OCI-LY3 (cell line): ENCODE measurements around the gene CSF3R.

ENCODE experiments used
- EZH2phosphoT487 ChIP-seq: fragments of 200-600 bp; shearing (Covaris generic); IDR thresholded peaks from 2 replicates; pipeline ENCODE4 v1.6.1; 2018; ENCODE audit warnings: antibody characterized with exemption, mixed run types, low read depth
- TF ChIP-seq, protein P1 (sequence below): fragments of 200-600, 300-600 bp; sonication (generic); IDR thresholded peaks from 2 replicates; pipeline ENCODE4 v1.5.1; 2014; ENCODE audit warnings: antibody characterized with exemption, low read length, low read depth

DNA sequence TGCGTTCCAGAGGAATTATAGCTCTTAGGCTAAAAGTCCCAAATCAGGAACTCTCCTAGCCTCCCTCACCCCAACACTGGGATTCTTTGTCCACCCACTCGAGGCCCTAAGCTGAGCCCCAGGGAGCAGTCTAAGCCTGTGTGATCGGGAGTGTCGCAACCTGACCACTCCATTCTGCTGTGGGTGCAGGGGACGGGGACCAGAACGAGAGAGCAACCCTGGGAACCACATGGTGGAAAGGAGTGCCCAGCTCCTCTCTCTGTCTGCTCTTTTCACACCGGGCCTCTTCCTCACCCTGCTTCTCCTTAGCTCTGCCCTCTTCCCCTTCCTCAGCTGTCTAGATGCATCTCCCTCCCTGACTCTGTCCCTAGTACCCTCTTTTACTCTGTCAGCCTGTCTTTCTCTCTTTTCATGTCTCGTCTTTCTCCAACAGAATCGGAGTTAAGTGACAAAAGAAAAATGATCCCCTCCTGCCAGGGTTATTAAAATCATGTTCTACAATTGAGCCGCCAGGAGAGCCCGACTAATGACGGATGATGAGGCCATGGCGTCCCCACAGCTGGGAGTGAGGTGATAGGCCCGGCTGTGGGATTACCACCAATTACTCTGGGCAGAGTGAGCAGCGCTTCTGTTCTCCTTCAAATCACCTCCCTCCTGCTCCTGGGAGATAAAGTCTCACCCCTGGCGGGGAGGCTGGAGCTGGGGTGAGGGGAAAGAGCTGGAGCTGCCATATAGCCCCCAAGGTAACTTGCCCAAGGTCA is 34.5 kb upstream of the CSF3R start:
- no peak for TF ChIP-seq EZH2phosphoT487
- TF ChIP-seq, protein P1, sequence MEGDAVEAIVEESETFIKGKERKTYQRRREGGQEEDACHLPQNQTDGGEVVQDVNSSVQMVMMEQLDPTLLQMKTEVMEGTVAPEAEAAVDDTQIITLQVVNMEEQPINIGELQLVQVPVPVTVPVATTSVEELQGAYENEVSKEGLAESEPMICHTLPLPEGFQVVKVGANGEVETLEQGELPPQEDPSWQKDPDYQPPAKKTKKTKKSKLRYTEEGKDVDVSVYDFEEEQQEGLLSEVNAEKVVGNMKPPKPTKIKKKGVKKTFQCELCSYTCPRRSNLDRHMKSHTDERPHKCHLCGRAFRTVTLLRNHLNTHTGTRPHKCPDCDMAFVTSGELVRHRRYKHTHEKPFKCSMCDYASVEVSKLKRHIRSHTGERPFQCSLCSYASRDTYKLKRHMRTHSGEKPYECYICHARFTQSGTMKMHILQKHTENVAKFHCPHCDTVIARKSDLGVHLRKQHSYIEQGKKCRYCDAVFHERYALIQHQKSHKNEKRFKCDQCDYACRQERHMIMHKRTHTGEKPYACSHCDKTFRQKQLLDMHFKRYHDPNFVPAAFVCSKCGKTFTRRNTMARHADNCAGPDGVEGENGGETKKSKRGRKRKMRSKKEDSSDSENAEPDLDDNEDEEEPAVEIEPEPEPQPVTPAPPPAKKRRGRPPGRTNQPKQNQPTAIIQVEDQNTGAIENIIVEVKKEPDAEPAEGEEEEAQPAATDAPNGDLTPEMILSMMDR, result no peak
